ENCODE measurements around the gene TIMMDC1.

DNA sequence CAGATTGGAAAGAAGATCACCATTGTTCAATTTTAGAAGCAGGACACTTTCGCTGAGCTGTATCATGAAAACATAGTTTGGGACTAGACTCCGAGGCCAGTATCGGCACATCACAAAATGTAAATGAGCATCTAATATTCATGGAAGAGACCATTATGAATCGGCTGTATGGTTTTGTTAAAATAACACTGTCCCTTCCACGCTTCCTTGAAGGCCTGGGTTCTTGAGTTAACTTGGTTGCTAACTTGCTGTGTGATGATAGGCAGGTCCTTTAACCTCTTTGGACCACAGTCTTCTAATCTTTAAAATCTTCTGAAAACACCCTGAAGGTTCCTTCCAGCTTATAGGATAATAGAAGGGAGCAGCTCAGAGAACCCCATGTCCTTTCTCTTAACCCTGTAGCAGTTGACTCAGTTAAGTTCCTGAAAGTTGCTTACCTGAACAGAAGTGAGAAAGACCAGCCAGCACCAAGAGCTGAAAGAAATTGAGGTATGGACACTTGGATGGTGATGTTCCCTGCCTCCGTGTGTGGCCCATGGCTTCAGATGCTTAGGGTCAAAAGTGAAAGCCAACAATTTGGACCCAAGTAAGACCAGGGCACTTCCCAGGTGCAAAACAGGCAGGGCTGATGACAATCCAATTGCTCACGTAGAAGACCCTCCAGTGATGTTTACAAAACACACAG, 59.0 kb downstream of the TIMMDC1 start:
- TF ChIP-seq CTCF (conservative IDR thresholded peaks at IDR 0.05) (no peak), ZFX (IDR thresholded peaks at IDR 0.05) (no peak)

Data from C4-2B (cell line).